ENCODE measurements around the gene TMEM87B.

The TMEM87B gene

GRCh38 chr2:112160283-112161250, 105.5 kb downstream of the TMEM87B start:
- H3K4me2 ChIP-seq (ENCODE audit: low read depth, low read length) = no peak overlapping the region
- H3K27me3 ChIP-seq (replicated peaks; ENCODE audit: insufficient read depth, low read length) = no peaks in the 10 kb centered on the region
- no peaks in the 10 kb centered on the region for H3F3A ChIP-seq (ENCODE audit: insufficient read depth, low read length)
- no peaks in the 10 kb centered on the region for H4K20me1 ChIP-seq (ENCODE audit: insufficient read depth, low read length)
- H3K9me2 ChIP-seq (replicated peaks; ENCODE audit: insufficient read depth, low read length) = no peaks in the 10 kb centered on the region
- H3K9ac ChIP-seq (ENCODE audit: low read length) = no peak overlapping the region
- H3K4me3 ChIP-seq (ENCODE audit: low read length) = no peak overlapping the region
- TF ChIP-seq, protein P1, sequence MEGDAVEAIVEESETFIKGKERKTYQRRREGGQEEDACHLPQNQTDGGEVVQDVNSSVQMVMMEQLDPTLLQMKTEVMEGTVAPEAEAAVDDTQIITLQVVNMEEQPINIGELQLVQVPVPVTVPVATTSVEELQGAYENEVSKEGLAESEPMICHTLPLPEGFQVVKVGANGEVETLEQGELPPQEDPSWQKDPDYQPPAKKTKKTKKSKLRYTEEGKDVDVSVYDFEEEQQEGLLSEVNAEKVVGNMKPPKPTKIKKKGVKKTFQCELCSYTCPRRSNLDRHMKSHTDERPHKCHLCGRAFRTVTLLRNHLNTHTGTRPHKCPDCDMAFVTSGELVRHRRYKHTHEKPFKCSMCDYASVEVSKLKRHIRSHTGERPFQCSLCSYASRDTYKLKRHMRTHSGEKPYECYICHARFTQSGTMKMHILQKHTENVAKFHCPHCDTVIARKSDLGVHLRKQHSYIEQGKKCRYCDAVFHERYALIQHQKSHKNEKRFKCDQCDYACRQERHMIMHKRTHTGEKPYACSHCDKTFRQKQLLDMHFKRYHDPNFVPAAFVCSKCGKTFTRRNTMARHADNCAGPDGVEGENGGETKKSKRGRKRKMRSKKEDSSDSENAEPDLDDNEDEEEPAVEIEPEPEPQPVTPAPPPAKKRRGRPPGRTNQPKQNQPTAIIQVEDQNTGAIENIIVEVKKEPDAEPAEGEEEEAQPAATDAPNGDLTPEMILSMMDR (IDR thresholded peaks at IDR 0.05; ENCODE audit: low read length) = no peak
- TF ChIP-seq EZH2 (optimal IDR thresholded peaks at IDR 0.05; ENCODE audit: low read depth, low read length) (no peak), EZH2phosphoT487 (IDR thresholded peaks at IDR 0.05; ENCODE audit: low read length) (no peak)
- no peaks in the 10 kb centered on the region for H3K9me3 ChIP-seq (replicated peaks; ENCODE audit: insufficient read depth, low read length)
- no peak overlapping the region for H2AFZ ChIP-seq (ENCODE audit: low read length)
- H3K36me3 ChIP-seq (replicated peaks; ENCODE audit: insufficient read depth, low read length) = no peaks in the 10 kb centered on the region
- no peaks in the 10 kb centered on the region for H3K4me1 ChIP-seq (ENCODE audit: low read length)
- DNase-seq = no peak
- H3K27ac ChIP-seq (ENCODE audit: low read length) = no peak overlapping the region
- H3K79me2 ChIP-seq (ENCODE audit: low read length) = no peaks in the 10 kb centered on the region

DNA sequence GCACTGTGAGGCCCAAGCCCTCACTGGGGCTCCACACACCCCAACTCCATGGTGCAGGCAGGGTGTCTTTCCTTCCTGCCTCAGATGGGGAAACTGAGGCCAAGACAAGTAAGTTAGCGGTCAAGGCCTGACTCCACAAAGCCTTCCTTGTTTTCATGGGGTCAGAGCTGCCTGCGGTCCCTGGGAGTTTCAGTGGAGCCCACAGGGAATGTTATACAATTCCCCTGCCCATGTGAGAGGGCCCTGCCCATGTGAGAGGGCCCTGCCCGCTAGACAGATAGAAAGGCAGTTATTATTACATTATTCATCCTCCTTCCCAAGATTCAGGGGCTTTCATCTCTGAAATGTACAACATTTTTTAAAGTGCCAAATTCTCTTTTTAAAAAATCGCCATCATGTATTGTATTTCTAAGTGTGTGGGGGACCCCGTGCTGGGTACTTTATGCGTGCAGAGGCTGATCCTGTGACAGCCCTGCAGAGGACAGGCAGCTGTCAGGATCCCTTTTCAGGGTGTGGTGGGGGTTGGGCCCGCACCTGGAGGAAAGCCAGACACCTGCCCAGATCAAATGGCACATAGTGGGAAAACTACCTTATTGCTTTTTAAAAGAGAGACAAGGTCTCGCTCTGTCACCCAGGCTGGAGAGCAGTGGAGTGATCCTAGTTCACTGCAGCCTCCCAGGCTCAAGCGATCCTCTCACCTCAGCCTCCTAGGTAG, 106.5 kb downstream of the TMEM87B start:
- no peaks in the 10 kb centered on the region for H3K9me3 ChIP-seq (replicated peaks; ENCODE audit: insufficient read depth, low read length)
- no peaks in the 10 kb centered on the region for H3K4me1 ChIP-seq (ENCODE audit: low read length)
- TF ChIP-seq, protein P1 (IDR thresholded peaks at IDR 0.05; ENCODE audit: low read length) = no peak
- TF ChIP-seq EZH2phosphoT487 (IDR thresholded peaks at IDR 0.05; ENCODE audit: low read length) (no peak), EZH2 (optimal IDR thresholded peaks at IDR 0.05; ENCODE audit: low read depth, low read length) (no peak)
- no peak for DNase-seq
- H4K20me1 ChIP-seq (ENCODE audit: insufficient read depth, low read length) = no peaks in the 10 kb centered on the region
- no peaks in the 10 kb centered on the region for H3K9me2 ChIP-seq (replicated peaks; ENCODE audit: insufficient read depth, low read length)
- H3F3A ChIP-seq (ENCODE audit: insufficient read depth, low read length) = no peaks in the 10 kb centered on the region
- no peak overlapping the region for H3K4me3 ChIP-seq (ENCODE audit: low read length)
- H2AFZ ChIP-seq (ENCODE audit: low read length) = no peak overlapping the region
- no peak overlapping the region for H3K9ac ChIP-seq (ENCODE audit: low read length)
- no peaks in the 10 kb centered on the region for H3K36me3 ChIP-seq (replicated peaks; ENCODE audit: insufficient read depth, low read length)
- no peak overlapping the region for H3K27ac ChIP-seq (ENCODE audit: low read length)
- H3K27me3 ChIP-seq (replicated peaks; ENCODE audit: insufficient read depth, low read length) = no peaks in the 10 kb centered on the region
- H3K4me2 ChIP-seq (ENCODE audit: low read depth, low read length) = no peak overlapping the region
- H3K79me2 ChIP-seq (ENCODE audit: low read length) = no peaks in the 10 kb centered on the region

GRCh38 chr2:112162341-112162740, 107.3 kb downstream of the TMEM87B start:
- Histone ChIP-seq H3K4me3 (ENCODE audit: low read length) (no peak overlapping the region), H4K20me1 (ENCODE audit: insufficient read depth, low read length) (no peaks in the 10 kb centered on the region), H3K4me1 (ENCODE audit: low read length) (no peaks in the 10 kb centered on the region), H3K9me3 (replicated peaks; ENCODE audit: insufficient read depth, low read length) (no peaks in the 10 kb centered on the region), H2AFZ (ENCODE audit: low read length) (no peak overlapping the region), H3K4me2 (ENCODE audit: low read depth, low read length) (no peak overlapping the region), H3K36me3 (replicated peaks; ENCODE audit: insufficient read depth, low read length) (no peaks in the 10 kb centered on the region), H3K9me2 (replicated peaks; ENCODE audit: insufficient read depth, low read length) (no peaks in the 10 kb centered on the region), H3K79me2 (ENCODE audit: low read length) (no peaks in the 10 kb centered on the region), H3F3A (ENCODE audit: insufficient read depth, low read length) (no peaks in the 10 kb centered on the region), H3K27ac (ENCODE audit: low read length) (no peak overlapping the region), H3K27me3 (replicated peaks; ENCODE audit: insufficient read depth, low read length) (no peaks in the 10 kb centered on the region), H3K9ac (ENCODE audit: low read length) (no peak overlapping the region)
- TF ChIP-seq EZH2phosphoT487 (IDR thresholded peaks at IDR 0.05; ENCODE audit: low read length) = no peak
- no peak for TF ChIP-seq EZH2 (optimal IDR thresholded peaks at IDR 0.05; ENCODE audit: low read depth, low read length)
- TF ChIP-seq, protein P1 (IDR thresholded peaks at IDR 0.05; ENCODE audit: low read length) = no peak
- DNase-seq = no peak

Data from MM.1S (cell line).